GM23338 (cell line): ENCODE results near the gene SAMD8. TPM values are rescaled to one million over a fixed set of nuclear protein-coding genes. Genes with fewer than 3 reads are reported as not detected.

Source experiments
- ATAC-seq: fragments of 200-7000 bp; cut with Tn5 transposase; 3 replicates; pipeline ENCODE4 v1.9.1; 2020
- DNase-seq: peaks from one replicate; pipeline ENCODE4 v3.0.0-alpha.2; 2015; ENCODE audit warnings: low spot score
- H2AFZ ChIP-seq: fragments of 200-600 bp; sonication (generic); 2 replicates; pipeline ENCODE4 v1.8.0; 2016; ENCODE audit warnings: antibody characterized with exemption, mild to moderate bottlenecking, moderate library complexity
- H3F3A ChIP-seq: fragments of 200-600 bp; sonication (generic); replicated peaks from 2 replicates; pipeline ENCODE4 v1.8.0; 2017; ENCODE audit warnings: antibody characterized with exemption, mixed run types, low read depth
- H3K27ac ChIP-seq: fragments of 200-600 bp; sonication (generic); 2 replicates; pipeline ENCODE4 v1.6.1; 2016; ENCODE audit warnings: low read depth
- H3K27me3 ChIP-seq: fragments of 200-600 bp; sonication (generic); 2 replicates; pipeline ENCODE4 v1.8.0; 2016; ENCODE audit warnings: mild to moderate bottlenecking, mixed run types, moderate library complexity; ENCODE audit not compliant: insufficient read depth
- H3K36me3 ChIP-seq: fragments of 200-600 bp; sonication (generic); 2 replicates; pipeline ENCODE4 v1.8.0; 2016; ENCODE audit warnings: mild to moderate bottlenecking; ENCODE audit not compliant: insufficient read depth
- H3K4me1 ChIP-seq: fragments of 200-600 bp; sonication (generic); 2 replicates; pipeline ENCODE4 v1.8.0; 2016; ENCODE audit warnings: mild to moderate bottlenecking, moderate library complexity; ENCODE audit not compliant: insufficient read depth
- H3K4me2 ChIP-seq: fragments of 200-600 bp; sonication (generic); 2 replicates; pipeline ENCODE4 v1.7.1; 2017; ENCODE audit warnings: mixed run types
- H3K4me3 ChIP-seq: fragments of 200-600 bp; sonication (generic); 2 replicates; pipeline ENCODE4 v1.6.1; 2016; ENCODE audit warnings: mixed run types
- H3K79me2 ChIP-seq: fragments of 200-600 bp; sonication (generic); replicated peaks from 2 replicates; pipeline ENCODE4 v1.8.0; 2017; ENCODE audit warnings: mild to moderate bottlenecking; ENCODE audit not compliant: insufficient read depth
- H3K9me2 ChIP-seq: fragments of 200-600 bp; sonication (generic); 2 replicates; pipeline ENCODE4 v1.8.0; 2017; ENCODE audit not compliant: insufficient read depth
- H4K20me1 ChIP-seq: fragments of 200-600 bp; sonication (generic); replicated peaks from 2 replicates; pipeline ENCODE4 v1.8.0; 2017; ENCODE audit warnings: mild to moderate bottlenecking; ENCODE audit not compliant: insufficient read depth
- H3K27ac Mint-ChIP-seq: 2 replicates; pipeline ENCODE4 v1.8.0; 2020; ENCODE audit warnings: inconsistent platforms, mild to moderate bottlenecking, moderate library complexity, mixed read lengths
- H3K27me3 Mint-ChIP-seq: 3 replicates; pipeline ENCODE4 v1.8.0; 2022; ENCODE audit warnings: low read depth, mild to moderate bottlenecking, moderate library complexity, mixed read lengths, inconsistent platforms; ENCODE audit not compliant: insufficient read depth, poor library complexity
- H3K36me3 Mint-ChIP-seq: 3 replicates; pipeline ENCODE4 v1.8.0; 2021; ENCODE audit warnings: low read depth, mild to moderate bottlenecking, inconsistent platforms, moderate library complexity, mixed read lengths
- H3K4me1 Mint-ChIP-seq: 3 replicates; pipeline ENCODE4 v1.8.0; 2020; ENCODE audit warnings: mild to moderate bottlenecking, inconsistent platforms, mixed read lengths
- H3K4me3 Mint-ChIP-seq: 3 replicates; pipeline ENCODE4 v1.8.0; 2021; ENCODE audit warnings: moderate library complexity, mild to moderate bottlenecking, inconsistent platforms, mixed read lengths
- H3K9me3 Mint-ChIP-seq: 3 replicates; pipeline ENCODE4 v1.8.0; 2020; ENCODE audit warnings: moderate library complexity, mild to moderate bottlenecking, inconsistent platforms, mixed read lengths
- CREB1 ChIP-seq: fragments of 250-450 bp; sonication (Bioruptor Pico); IDR thresholded peaks from 2 replicates; pipeline ENCODE4 v1.5.0; 2020; ENCODE audit warnings: low read depth, mild to moderate bottlenecking, moderate library complexity
- CTCF ChIP-seq, 2 experiments: fragments of 200-600 bp in 1 of 2; sonication (generic) in 1 of 2; conservative IDR thresholded peaks; 2 replicates each; pipeline versions ENCODE4 v1.5.1 to v1.6.1; 2016 to 2017; ENCODE audit warnings: antibody characterized with exemption in 2 of 2, low read depth in 2 of 2, mild to moderate bottlenecking in 2 of 2, moderate library complexity in 1 of 2
- ETS1 ChIP-seq: IDR thresholded peaks from 2 replicates; pipeline ENCODE4 v1.6.1; 2016; ENCODE audit warnings: antibody characterized with exemption
- EZH2 ChIP-seq: fragments of 200-600 bp; sonication (generic); IDR thresholded peaks from one replicate; pipeline ENCODE4 v1.8.0; 2017; ENCODE audit warnings: antibody characterized with exemption, mild to moderate bottlenecking, low read depth; ENCODE audit not compliant: unreplicated experiment
- EZH2phosphoT487 ChIP-seq: fragments of 200-600 bp; sonication (generic); IDR thresholded peaks from one replicate; pipeline ENCODE4 v1.8.1; 2018; ENCODE audit warnings: antibody characterized with exemption; ENCODE audit not compliant: unreplicated experiment
- NANOG ChIP-seq: IDR thresholded peaks from 2 replicates; pipeline ENCODE4 v1.6.1; 2016; ENCODE audit warnings: antibody characterized with exemption, borderline replicate concordance
- POLR2AphosphoS5 ChIP-seq: IDR thresholded peaks from 2 replicates; pipeline ENCODE4 v1.6.1; 2016; ENCODE audit warnings: antibody characterized with exemption, low read depth
- REST ChIP-seq: IDR thresholded peaks from one replicate; pipeline ENCODE4 v1.6.1; 2018; ENCODE audit warnings: antibody characterized with exemption; ENCODE audit not compliant: unreplicated experiment
- STAT1 ChIP-seq: IDR thresholded peaks from one replicate; pipeline ENCODE4 v1.6.1; 2016; ENCODE audit warnings: antibody characterized with exemption; ENCODE audit not compliant: unreplicated experiment
- ZNF114 ChIP-seq: fragments of 250-450 bp; sonication (Bioruptor Pico); IDR thresholded peaks from 2 replicates; pipeline ENCODE4 v1.5.0; 2020; ENCODE audit warnings: mild to moderate bottlenecking, moderate library complexity
- ZNF331 ChIP-seq: fragments of 250-450 bp; sonication (Bioruptor Pico); IDR thresholded peaks from 2 replicates; pipeline ENCODE4 v1.5.0; 2020; ENCODE audit warnings: low read depth, mild to moderate bottlenecking, moderate library complexity
- polyA plus RNA-seq: library from polyadenylated mRNA; unstranded; fragments of >200 nt; fragmentation: Nextera tagmentation; extraction: Ambion mirVana; gene quantifications from 2 replicates; pipeline ENCODE4 v1.2.1, GENCODE V29; 2016
- total RNA-seq: library from RNA; depleted of rRNA; stranded (reverse); fragments of >200 nt; shearing (Covaris generic); gene quantifications from 2 replicates; pipeline ENCODE4 v1.2.3, GENCODE V29; 2014

SAMD8 gene
- total and polyA plus RNA-seq, 2 experiments from 2014 or later = 7.8 to 28.4 TPM

GRCh38 chr10:75102830-75103673 lies 8.4 kb upstream of the SAMD8 start (continued):
- no peak for TF ChIP-seq EZH2
- TF ChIP-seq EZH2phosphoT487 = no peak
- no peak for TF ChIP-seq ZNF331
- no peak for TF ChIP-seq ZNF114 (CRISPR knock-in tag)

GRCh38 chr10:75103881-75104686 lies 7.4 kb upstream of the SAMD8 start:
- H3K9me3 Mint-ChIP-seq = no peaks in the 10 kb centered on the region
- Histone ChIP-seq H3K4me1 (peaks cover 21% of the 10 kb centered on the region), H3K79me2 (no peaks in the 10 kb centered on the region), H3K4me3 (no peak overlapping the region), H2AFZ (no peak overlapping the region), H4K20me1 (no peaks in the 10 kb centered on the region), H3F3A (0 out of 2 replicates have a peak, but pooled peaks cover 9% of the 10 kb centered on the region), H3K27ac (no peak overlapping the region), H3K4me2 (no peak overlapping the region), H3K27me3 (no peaks in the 10 kb centered on the region), H3K36me3 (no peaks in the 10 kb centered on the region), H3K9me2 (no peaks in the 10 kb centered on the region)
- peaks cover 48% of the 10 kb centered on the region for H3K4me1 Mint-ChIP-seq
- H3K27ac Mint-ChIP-seq = no peak overlapping the region
- no peaks in the 10 kb centered on the region for H3K36me3 Mint-ChIP-seq
- peaks cover 12% of the 10 kb centered on the region for H3K27me3 Mint-ChIP-seq
- DNase-seq = no peak
- no peak overlapping the region for H3K4me3 Mint-ChIP-seq
- no peak for ATAC-seq
- no peak for TF ChIP-seq ETS1
- no peak for TF ChIP-seq POLR2AphosphoS5
- no peak for TF ChIP-seq ZNF331
- TF ChIP-seq NANOG = no peak
- TF ChIP-seq EZH2phosphoT487 = no peak
- TF ChIP-seq EZH2 = no peak
- TF ChIP-seq STAT1 = no peak
- TF ChIP-seq ZNF114 (CRISPR knock-in tag) = no peak
- no peak for TF ChIP-seq CREB1
- TF ChIP-seq REST = no peak
- TF ChIP-seq CTCF (conservative IDR thresholded peaks at IDR 0.05; ENCODE audit: low read depth in 2 of 2) = no peak
